Fibroblast of mammary gland (primary cell): Measurements from ENCODE around the gene TOP3B.

Experiments used
- DNase-seq: peaks from one replicate; pipeline ENCODE4 v3.0.0-alpha.2; 2010; ENCODE audit warnings: low read depth
- H3K4me3 ChIP-seq: 2 replicates; pipeline ENCODE4 v1.5.1; 2011; ENCODE audit warnings: low read depth, mild to moderate bottlenecking, low read length, moderate library complexity; ENCODE audit not compliant: control insufficient read depth
- TF ChIP-seq, protein P1 (sequence below): conservative IDR thresholded peaks from 2 replicates; pipeline ENCODE4 v1.5.1; 2011; ENCODE audit warnings: low read depth, low read length, inconsistent platforms; ENCODE audit not compliant: control insufficient read depth, insufficient read depth

The TOP3B gene

GRCh38 chr22:21938071-21938822, 44.3 kb downstream of the TOP3B start:
- peak overlapping the region; percentile 61 for H3K4me3 ChIP-seq
- TF ChIP-seq, protein P1, sequence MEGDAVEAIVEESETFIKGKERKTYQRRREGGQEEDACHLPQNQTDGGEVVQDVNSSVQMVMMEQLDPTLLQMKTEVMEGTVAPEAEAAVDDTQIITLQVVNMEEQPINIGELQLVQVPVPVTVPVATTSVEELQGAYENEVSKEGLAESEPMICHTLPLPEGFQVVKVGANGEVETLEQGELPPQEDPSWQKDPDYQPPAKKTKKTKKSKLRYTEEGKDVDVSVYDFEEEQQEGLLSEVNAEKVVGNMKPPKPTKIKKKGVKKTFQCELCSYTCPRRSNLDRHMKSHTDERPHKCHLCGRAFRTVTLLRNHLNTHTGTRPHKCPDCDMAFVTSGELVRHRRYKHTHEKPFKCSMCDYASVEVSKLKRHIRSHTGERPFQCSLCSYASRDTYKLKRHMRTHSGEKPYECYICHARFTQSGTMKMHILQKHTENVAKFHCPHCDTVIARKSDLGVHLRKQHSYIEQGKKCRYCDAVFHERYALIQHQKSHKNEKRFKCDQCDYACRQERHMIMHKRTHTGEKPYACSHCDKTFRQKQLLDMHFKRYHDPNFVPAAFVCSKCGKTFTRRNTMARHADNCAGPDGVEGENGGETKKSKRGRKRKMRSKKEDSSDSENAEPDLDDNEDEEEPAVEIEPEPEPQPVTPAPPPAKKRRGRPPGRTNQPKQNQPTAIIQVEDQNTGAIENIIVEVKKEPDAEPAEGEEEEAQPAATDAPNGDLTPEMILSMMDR: peak; percentile 98
- peak; percentile 85 for DNase-seq

DNA sequence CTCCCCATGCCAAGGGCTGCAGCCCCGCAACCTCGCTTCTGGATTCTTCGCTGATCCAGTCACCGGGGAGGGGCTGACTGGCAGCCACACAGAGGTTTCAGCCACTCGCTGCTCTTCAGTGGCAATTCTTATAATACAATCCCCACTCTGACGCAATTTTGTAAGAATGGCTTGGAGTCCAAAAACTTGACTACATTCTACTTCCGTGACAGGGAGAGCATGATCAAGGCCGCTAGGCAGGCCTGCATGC, 44.8 kb downstream of the TOP3B start:
- TF ChIP-seq, protein P1: no peak
- H3K4me3 ChIP-seq: peak overlapping the region; percentile 61
- DNase-seq: peak; percentile 91

DNA sequence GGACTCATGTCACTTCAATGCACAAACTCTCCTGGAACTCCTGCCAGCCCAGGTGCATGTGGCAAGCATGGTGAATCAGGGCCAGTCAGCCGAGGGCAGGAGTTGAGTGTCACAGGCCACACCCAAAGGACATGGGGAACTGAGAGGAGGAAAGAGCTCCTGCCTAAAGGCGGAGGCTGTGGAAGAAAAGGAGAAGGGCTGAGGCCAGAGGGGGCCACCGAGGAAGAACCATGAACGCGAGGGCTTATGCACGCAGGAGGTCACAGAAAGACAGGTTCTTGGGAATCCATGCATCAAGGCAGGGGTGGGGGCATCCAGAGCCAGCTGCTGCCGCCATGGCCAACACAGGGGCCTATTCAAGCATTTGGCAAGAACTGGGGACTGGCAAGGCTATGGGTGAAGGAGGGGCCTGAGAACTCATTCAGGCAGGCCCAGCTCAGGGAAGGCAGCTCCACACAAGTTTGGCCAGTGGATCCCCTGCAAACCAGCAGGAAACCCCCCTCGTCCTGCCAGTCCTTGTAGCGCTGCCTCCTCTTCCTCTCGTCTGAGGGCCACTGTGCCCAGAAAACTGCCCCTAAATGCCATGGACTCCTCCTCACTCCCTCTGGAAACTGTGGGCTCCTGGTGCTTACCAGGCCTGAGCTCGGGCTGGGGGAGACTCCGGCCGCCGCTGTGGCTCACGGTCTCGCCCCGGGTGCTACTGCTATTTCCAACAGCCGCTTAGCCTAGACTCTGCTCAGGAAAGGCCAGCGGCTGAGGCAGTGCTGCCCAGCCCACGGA, 45.4 kb downstream of the TOP3B start:
- peak overlapping the region; percentile 2 for H3K4me3 ChIP-seq
- TF ChIP-seq, protein P1: no peak
- peak; percentile 31 for DNase-seq

DNA sequence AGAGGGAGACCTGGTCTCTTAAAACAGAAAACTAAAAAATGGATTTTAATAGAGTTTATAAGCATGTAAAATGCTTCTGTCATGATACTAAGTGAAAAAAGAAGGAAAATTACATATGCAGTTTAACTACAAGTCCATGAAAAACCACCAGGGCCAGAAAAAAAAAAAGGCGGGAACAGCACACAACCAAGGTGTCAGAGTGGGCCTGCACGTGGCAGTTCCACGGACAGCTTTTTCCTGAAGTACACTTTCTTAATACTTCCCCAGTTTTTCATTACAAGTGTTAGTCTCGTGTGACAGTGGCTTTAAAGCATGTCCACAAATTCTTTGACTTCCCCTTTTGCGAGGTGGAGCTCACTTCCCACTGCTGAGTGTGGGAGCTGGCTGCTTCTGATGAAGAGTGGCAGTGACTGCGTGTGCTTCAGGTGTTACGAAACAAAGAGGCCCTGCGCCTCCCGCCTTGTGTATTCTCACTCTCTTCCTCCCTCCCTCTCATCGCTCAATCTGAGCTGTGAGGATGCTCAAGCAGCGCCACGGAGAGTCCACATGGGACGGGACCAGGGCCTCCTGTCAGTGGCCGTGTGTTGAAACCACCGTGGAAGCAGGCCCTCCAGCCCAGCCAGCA, 46.3 kb downstream of the TOP3B start:
- DNase-seq: peak; percentile 7
- H3K4me3 ChIP-seq: no peak overlapping the region
- TF ChIP-seq, protein P1: no peak

DNA sequence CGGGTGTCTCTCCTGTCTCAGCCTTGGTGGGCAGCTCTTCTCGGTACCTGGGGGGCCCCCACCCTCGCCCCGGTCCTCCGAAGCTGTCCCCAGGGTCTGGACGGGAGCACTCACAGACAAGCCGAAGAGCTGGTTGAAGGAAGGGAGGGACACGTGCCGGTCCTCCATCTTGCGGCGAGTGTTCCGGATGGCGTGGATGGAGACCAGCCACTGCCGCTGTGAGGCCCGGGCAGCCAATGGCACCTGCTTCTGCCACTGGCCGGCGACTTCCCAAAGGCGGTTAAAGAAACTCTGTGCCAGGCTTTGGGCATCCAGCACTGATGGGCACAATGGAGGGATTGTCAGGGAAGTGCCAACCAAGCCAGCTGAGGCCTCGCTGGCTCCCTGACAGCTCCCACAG, 48.7 kb downstream of the TOP3B start:
- TF ChIP-seq, protein P1: no peak
- no peak for DNase-seq
- H3K4me3 ChIP-seq: no peak overlapping the region

DNA sequence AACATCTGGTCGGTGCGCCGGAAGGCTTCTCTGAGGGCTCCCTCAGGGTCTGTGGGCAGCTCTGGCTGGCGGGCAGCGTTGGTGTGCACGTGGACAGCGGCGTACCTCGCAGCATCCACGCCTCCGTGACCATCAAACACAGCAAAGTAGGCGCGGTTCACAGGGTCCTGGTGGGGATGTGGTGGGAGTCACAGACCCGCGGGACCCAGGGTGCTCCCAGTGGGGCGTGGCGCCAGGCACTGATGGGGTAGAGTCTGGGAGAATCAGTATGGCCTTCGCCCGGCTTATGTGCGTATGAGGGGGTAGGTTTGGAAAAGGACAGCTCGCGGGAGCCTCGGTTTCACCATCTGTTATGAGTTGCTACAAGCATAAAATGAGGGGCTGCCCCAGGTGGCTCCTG, 49.2 kb downstream of the TOP3B start:
- H3K4me3 ChIP-seq: no peak overlapping the region
- TF ChIP-seq, protein P1: no peak
- DNase-seq: no peak
